Fibroblast of villous mesenchyme (primary cell): ENCODE data around the gene PRDM8. TPM values are rescaled to one million over a fixed set of nuclear protein-coding genes. Genes with fewer than 3 reads are reported as not detected.

Experiments
- DNase-seq: peaks from one replicate; pipeline ENCODE4 v3.0.0-alpha.2; 2010; ENCODE audit warnings: low read depth
- H3K4me3 ChIP-seq: 2 replicates; pipeline ENCODE4 v1.5.1; 2011; ENCODE audit warnings: low read depth, mild to moderate bottlenecking, low read length
- total RNA-seq: library from RNA; depleted of rRNA; stranded (reverse); fragments of >200 nt; gene quantifications from 2 replicates; pipeline ENCODE4 v1.2.3, GENCODE V29; 2012
- TF ChIP-seq, protein P1 (sequence below): IDR thresholded peaks from 2 replicates; pipeline ENCODE4 v1.5.1; 2012; ENCODE audit warnings: low read depth, mild to moderate bottlenecking, low read length; ENCODE audit not compliant: insufficient read depth

The PRDM8 gene
- total RNA-seq, 1 donor: 7.3 TPM

DNA sequence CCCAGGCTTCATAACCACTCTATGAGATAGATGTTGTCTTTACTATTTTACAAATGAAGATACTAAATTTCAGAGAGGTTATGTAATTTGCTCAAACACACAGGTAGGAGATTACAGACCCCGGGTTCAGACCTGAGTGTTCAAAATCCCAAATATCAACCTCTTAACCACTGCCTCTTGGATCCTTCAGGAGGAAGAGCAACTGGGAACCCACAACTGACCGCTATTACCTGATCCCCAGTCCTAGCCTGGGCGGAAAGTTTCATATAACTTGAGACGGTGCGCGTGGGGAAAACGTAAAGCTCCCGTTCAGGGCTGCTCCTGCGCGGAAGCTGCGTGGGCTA is 8.9 kb upstream of the PRDM8 start:
- no peak overlapping the region for H3K4me3 ChIP-seq
- TF ChIP-seq, protein P1, sequence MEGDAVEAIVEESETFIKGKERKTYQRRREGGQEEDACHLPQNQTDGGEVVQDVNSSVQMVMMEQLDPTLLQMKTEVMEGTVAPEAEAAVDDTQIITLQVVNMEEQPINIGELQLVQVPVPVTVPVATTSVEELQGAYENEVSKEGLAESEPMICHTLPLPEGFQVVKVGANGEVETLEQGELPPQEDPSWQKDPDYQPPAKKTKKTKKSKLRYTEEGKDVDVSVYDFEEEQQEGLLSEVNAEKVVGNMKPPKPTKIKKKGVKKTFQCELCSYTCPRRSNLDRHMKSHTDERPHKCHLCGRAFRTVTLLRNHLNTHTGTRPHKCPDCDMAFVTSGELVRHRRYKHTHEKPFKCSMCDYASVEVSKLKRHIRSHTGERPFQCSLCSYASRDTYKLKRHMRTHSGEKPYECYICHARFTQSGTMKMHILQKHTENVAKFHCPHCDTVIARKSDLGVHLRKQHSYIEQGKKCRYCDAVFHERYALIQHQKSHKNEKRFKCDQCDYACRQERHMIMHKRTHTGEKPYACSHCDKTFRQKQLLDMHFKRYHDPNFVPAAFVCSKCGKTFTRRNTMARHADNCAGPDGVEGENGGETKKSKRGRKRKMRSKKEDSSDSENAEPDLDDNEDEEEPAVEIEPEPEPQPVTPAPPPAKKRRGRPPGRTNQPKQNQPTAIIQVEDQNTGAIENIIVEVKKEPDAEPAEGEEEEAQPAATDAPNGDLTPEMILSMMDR: no peak

GRCh38 chr4:80188801-80189458 is 8.4 kb upstream of the PRDM8 start:
- H3K4me3 ChIP-seq: no peak overlapping the region
- TF ChIP-seq, protein P1: no peak
- DNase-seq: no peak

More for the DNA sequence above, 8.9 kb upstream of the PRDM8 start:
- no peak for DNase-seq

DNA sequence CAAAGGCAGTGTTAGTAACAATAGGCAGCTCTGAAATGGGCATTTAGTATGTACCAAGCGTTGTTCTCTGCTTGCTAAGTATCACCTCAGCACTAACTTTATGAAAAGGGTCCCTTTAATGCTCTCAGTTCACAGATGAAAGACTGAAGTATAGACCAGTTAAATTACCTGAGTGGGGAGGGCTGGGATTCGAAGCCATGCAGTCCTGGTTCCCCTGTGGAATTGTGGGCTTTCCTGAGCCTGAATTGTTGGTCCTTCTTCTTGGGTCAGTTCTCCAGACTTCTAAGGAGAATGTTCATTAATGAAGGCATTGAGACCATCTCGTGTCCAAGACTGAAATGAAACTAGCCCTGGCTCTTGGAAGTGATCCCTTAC is 7.7 kb upstream of the PRDM8 start:
- TF ChIP-seq, protein P1: no peak
- H3K4me3 ChIP-seq: no peak overlapping the region
- DNase-seq: no peak

DNA sequence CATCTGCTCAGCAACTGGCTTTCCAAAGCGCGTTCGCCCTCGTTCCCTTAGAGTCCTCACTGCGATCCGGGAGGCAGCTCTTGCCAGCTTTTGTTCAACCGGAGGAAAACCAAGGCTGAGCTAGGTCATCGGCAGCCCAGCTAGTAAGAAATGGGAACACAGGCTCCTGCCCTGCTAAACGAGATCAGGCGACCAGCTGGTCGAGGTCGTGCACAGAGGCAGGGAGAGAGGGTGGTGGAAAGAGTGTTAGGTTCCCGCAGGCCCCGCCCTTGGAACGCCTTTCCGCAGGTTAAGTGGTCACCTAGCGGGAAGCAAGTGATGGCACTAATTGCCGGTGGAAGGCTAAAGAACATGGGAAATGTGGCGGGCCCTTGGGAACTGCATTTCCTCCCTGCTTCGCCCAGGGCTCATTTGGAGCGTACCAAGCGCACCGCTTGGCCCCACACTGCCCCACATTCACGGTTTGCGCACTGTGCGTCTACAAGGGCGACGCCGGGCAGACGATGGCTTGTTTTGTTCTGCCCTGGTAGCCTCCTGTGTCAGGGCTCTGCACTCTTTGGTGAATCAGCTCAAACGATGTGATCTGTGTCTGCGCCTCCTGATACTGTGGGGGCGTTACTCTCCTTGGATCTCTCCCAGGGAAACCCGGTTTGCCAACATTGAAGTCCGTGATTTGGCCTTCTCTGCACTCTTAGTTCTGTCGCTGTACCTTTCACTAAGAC is 7.2 kb upstream of the PRDM8 start:
- TF ChIP-seq, protein P1: no peak
- H3K4me3 ChIP-seq: no peak overlapping the region
- no peak for DNase-seq

DNA sequence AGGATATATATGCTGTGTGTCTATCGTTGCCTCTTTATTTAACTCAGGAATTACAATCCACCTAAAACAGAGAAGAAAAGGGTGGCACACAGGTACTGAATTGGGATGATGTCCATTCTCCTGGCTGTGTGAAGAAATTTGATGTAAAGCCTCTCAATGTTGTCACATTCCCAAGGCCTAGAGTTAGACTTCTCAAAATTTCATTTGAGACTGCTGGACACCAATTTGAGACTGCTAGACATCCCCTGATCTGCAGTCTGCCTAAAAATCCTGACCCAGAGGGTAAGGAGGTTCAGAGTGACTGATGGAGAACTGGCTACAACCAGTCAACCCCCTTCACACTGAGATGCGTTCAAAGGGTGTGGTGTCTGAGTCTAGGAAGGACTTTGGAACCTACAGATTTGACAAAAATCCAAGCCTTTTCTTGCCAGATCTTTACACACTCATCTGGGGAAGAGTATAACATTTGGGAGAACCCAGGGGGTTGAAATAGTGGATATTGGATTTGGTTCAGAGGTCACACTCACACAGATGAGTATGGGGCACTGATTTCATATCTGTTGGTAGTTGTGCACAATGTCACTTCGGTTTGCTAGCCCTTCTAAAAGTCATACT is 4.9 kb upstream of the PRDM8 start:
- DNase-seq: no peak
- TF ChIP-seq, protein P1: no peak
- no peak overlapping the region for H3K4me3 ChIP-seq

DNA sequence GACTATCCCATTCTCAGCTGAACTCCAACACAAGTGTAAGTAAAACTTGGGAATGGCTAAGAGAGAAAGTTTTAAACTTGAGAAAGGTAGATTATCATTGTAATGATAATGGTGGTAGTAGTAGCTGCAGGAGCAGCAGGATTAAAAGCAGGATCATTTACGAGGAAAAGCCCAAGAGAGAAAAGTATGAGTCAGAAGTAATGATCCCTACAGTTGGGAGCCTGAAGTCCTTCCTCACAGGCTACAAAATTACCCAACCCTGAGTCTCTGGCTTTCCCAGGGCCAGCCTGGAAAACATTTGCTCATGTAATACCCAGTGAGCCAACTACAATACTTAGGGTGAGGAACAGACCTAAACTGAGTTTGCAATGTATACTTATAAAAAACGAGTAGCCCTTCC is 4.4 kb upstream of the PRDM8 start:
- TF ChIP-seq, protein P1: no peak
- H3K4me3 ChIP-seq: no peak overlapping the region
- DNase-seq: peak; percentile 83
